ENCODE data around the gene TRIAP1. TPM values are rescaled to one million over a fixed set of nuclear protein-coding genes. Genes with fewer than 3 reads are reported as not detected.

TRIAP1 gene
- total RNA-seq, 1 experiment from 2014 or later = 23.9 TPM

DNA sequence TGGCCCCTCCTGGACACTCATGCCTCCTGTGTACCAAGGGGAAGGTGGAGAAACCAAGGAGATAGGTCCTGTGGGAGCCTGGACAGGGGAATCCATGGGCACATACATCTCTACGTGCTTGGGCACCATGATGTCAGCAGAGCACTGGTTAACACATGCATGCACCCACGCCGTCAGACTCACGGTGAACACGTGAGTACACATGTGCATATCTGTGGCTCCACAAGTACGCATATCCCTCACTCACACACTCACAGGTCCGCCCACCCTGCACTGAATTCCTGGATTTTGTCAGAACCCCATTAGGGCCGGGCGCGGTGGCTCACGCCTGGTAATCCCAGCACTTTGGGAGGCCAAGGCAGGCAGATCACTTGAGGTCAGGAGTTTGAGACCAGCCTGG, 37.4 kb downstream of the TRIAP1 start:
- Histone ChIP-seq H3K27me3 (ENCODE audit: control insufficient read depth, insufficient read depth, low read length) (no peaks in the 10 kb centered on the region), H3K27ac (ENCODE audit: low read length) (no peak overlapping the region), H3K36me3 (ENCODE audit: control insufficient read depth, insufficient read depth, low read length) (no peaks in the 10 kb centered on the region), H3K9me3 (ENCODE audit: control insufficient read depth, insufficient read depth, low read depth, low read length) (no peaks in the 10 kb centered on the region), H3K4me3 (ENCODE audit: low read depth in 2 of 2, low read length in 2 of 2) (no peak overlapping the region), H3K4me1 (ENCODE audit: control insufficient read depth, insufficient read depth, low read length) (no peaks in the 10 kb centered on the region)
- DNase-seq (ENCODE audit: low read depth, low spot score) (no peak), ATAC-seq (no peak)
- intact Hi-C loops (cut with micrococcal nuclease; ENCODE audit: unreplicated experiment) = no loop called here
- POLR2A ChIA-PET = no interaction called here
- BruUV-seq (replicated peaks) = no TSS peak
- CTCF ChIA-PET = no interaction called here
- TF ChIP-seq POLR2AphosphoS5 (IDR thresholded peaks at IDR 0.05; ENCODE audit: low read depth, low read length) = no peak
- no peak for TF ChIP-seq TCF7L2 (IDR thresholded peaks at IDR 0.05; ENCODE audit: low read depth, low read length)
- TF ChIP-seq, protein P1, sequence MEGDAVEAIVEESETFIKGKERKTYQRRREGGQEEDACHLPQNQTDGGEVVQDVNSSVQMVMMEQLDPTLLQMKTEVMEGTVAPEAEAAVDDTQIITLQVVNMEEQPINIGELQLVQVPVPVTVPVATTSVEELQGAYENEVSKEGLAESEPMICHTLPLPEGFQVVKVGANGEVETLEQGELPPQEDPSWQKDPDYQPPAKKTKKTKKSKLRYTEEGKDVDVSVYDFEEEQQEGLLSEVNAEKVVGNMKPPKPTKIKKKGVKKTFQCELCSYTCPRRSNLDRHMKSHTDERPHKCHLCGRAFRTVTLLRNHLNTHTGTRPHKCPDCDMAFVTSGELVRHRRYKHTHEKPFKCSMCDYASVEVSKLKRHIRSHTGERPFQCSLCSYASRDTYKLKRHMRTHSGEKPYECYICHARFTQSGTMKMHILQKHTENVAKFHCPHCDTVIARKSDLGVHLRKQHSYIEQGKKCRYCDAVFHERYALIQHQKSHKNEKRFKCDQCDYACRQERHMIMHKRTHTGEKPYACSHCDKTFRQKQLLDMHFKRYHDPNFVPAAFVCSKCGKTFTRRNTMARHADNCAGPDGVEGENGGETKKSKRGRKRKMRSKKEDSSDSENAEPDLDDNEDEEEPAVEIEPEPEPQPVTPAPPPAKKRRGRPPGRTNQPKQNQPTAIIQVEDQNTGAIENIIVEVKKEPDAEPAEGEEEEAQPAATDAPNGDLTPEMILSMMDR (IDR thresholded peaks at IDR 0.05) = no peak
- TF ChIP-seq SIN3A (IDR thresholded peaks at IDR 0.05; ENCODE audit: borderline replicate concordance, insufficient read depth, low read depth, low read length) = no peak
- TF ChIP-seq, protein P2, sequence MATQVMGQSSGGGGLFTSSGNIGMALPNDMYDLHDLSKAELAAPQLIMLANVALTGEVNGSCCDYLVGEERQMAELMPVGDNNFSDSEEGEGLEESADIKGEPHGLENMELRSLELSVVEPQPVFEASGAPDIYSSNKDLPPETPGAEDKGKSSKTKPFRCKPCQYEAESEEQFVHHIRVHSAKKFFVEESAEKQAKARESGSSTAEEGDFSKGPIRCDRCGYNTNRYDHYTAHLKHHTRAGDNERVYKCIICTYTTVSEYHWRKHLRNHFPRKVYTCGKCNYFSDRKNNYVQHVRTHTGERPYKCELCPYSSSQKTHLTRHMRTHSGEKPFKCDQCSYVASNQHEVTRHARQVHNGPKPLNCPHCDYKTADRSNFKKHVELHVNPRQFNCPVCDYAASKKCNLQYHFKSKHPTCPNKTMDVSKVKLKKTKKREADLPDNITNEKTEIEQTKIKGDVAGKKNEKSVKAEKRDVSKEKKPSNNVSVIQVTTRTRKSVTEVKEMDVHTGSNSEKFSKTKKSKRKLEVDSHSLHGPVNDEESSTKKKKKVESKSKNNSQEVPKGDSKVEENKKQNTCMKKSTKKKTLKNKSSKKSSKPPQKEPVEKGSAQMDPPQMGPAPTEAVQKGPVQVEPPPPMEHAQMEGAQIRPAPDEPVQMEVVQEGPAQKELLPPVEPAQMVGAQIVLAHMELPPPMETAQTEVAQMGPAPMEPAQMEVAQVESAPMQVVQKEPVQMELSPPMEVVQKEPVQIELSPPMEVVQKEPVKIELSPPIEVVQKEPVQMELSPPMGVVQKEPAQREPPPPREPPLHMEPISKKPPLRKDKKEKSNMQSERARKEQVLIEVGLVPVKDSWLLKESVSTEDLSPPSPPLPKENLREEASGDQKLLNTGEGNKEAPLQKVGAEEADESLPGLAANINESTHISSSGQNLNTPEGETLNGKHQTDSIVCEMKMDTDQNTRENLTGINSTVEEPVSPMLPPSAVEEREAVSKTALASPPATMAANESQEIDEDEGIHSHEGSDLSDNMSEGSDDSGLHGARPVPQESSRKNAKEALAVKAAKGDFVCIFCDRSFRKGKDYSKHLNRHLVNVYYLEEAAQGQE (IDR thresholded peaks at IDR 0.05; ENCODE audit: insufficient read depth in 1 of 2, low read depth in 2 of 2, low read length in 1 of 2) = no peak
- in situ Hi-C loops (cut with HindIII; ENCODE audit: low pct_unique_long_range_greater_than_20kb, low sequenced_read_pairs) = no loop called here

DNA sequence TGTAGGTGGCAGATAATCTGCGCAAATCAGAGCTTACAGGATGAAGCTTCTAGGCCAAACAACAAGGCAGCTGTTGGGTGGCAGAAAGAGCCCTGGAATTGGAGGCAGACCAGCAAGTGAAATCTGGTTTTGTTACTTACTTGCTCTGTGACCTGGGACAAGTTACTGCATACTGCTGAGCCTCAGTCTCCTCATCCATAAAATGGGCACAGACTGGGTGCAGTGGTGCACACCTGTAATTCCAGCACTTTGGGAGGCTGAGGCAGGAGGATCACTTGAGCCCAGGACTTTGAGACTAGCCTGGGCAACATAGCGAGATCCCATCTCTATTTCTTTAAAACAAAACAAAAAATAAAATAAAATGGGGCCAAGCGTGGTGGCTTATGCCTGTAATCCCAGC, 39.6 kb downstream of the TRIAP1 start:
- no peak for DNase-seq (ENCODE audit: low read depth, low spot score)
- in situ Hi-C loops (cut with HindIII; ENCODE audit: low pct_unique_long_range_greater_than_20kb, low sequenced_read_pairs) (no loop called here), intact Hi-C loops (cut with micrococcal nuclease; ENCODE audit: unreplicated experiment) (no loop called here)
- ChIA-PET CTCF (no interaction called here), POLR2A (no interaction called here)
- H3K9me3 ChIP-seq (ENCODE audit: control insufficient read depth, insufficient read depth, low read depth, low read length) = no peaks in the 10 kb centered on the region
- no peaks in the 10 kb centered on the region for H3K27me3 ChIP-seq (ENCODE audit: control insufficient read depth, insufficient read depth, low read length)
- TF ChIP-seq TCF7L2 (IDR thresholded peaks at IDR 0.05; ENCODE audit: low read depth, low read length) (no peak), POLR2AphosphoS5 (IDR thresholded peaks at IDR 0.05; ENCODE audit: low read depth, low read length) (no peak), SIN3A (IDR thresholded peaks at IDR 0.05; ENCODE audit: borderline replicate concordance, insufficient read depth, low read depth, low read length) (no peak)
- TF ChIP-seq, protein P2 (IDR thresholded peaks at IDR 0.05; ENCODE audit: insufficient read depth in 1 of 2, low read depth in 2 of 2, low read length in 1 of 2) = no peak
- TF ChIP-seq, protein P1 (IDR thresholded peaks at IDR 0.05) = no peak
- H3K4me1 ChIP-seq (ENCODE audit: control insufficient read depth, insufficient read depth, low read length) = no peaks in the 10 kb centered on the region
- no TSS peak for BruUV-seq (replicated peaks)
- ATAC-seq = no peak
- H3K4me3 ChIP-seq (ENCODE audit: low read depth in 2 of 2, low read length in 2 of 2) = no peak overlapping the region
- no peak overlapping the region for H3K27ac ChIP-seq (ENCODE audit: low read length)
- H3K36me3 ChIP-seq (ENCODE audit: control insufficient read depth, insufficient read depth, low read length) = no peaks in the 10 kb centered on the region

Data from Panc1 (cell line).